Measurements from ENCODE around the gene OSTM1. TPM values are rescaled to one million over a fixed set of nuclear protein-coding genes. Genes with fewer than 3 reads are reported as not detected.
A peak's percentile ranks its signal among the peaks of the same experiment; 100 is the strongest.

The OSTM1 gene
- total and polyA plus RNA-seq, 2 of the 13 experiments (the other 11 are each of a cell fraction or from before 2014, with no cell fraction given): 8.7 to 20.5 TPM

DNA sequence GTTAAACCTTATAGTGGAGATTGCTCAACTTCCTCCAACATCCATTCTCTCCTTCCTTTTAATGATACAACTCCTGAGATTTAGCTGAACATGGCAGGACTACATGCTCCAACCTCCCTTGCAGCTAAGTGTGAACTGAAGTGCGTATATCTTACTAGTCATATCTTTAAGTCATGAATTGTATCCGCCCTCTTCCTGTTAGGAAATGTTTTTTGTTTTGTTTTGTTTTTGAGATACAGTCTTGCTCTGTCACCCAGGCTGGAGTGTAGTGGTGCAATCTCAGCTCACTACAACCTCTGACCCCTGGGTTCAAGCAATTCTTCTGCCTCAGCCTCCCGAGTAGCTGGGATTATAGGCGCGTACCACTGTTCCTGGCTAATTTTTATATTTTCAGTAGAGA is 8.8 kb upstream of the OSTM1 start:
- TF ChIP-seq, protein P1, sequence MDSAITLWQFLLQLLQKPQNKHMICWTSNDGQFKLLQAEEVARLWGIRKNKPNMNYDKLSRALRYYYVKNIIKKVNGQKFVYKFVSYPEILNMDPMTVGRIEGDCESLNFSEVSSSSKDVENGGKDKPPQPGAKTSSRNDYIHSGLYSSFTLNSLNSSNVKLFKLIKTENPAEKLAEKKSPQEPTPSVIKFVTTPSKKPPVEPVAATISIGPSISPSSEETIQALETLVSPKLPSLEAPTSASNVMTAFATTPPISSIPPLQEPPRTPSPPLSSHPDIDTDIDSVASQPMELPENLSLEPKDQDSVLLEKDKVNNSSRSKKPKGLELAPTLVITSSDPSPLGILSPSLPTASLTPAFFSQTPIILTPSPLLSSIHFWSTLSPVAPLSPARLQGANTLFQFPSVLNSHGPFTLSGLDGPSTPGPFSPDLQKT (CRISPR knock-in tag; IDR thresholded peaks at IDR 0.05; ENCODE audit: borderline replicate concordance): no peak
- TF ChIP-seq ZNF224 (CRISPR knock-in tag; IDR thresholded peaks at IDR 0.05) (no peak), ZBTB42 (CRISPR knock-in tag; IDR thresholded peaks at IDR 0.05) (no peak), ZNF572 (CRISPR knock-in tag; IDR thresholded peaks at IDR 0.05) (no peak), ZNF660 (CRISPR knock-in tag; IDR thresholded peaks at IDR 0.05; ENCODE audit: borderline replicate concordance, low read depth) (no peak)
- TF ChIP-seq, protein P2, sequence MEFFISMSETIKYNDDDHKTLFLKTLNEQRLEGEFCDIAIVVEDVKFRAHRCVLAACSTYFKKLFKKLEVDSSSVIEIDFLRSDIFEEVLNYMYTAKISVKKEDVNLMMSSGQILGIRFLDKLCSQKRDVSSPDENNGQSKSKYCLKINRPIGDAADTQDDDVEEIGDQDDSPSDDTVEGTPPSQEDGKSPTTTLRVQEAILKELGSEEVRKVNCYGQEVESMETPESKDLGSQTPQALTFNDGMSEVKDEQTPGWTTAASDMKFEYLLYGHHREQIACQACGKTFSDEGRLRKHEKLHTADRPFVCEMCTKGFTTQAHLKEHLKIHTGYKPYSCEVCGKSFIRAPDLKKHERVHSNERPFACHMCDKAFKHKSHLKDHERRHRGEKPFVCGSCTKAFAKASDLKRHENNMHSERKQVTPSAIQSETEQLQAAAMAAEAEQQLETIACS (CRISPR knock-in tag; IDR thresholded peaks at IDR 0.05): no peak
- no TSS peak for BruUV-seq (replicated peaks)
- Histone ChIP-seq H3K79me2 (ENCODE audit: insufficient read depth, low read length) (no peaks in the 10 kb centered on the region), H3K4me2 (ENCODE audit: low read depth, low read length) (no peak overlapping the region), H3K27ac (ENCODE audit: extremely low read length, insufficient read depth, low read length) (no peak overlapping the region), H4K20me1 (ENCODE audit: insufficient read depth, low read length) (no peaks in the 10 kb centered on the region), H3K27me3 (ENCODE audit: control insufficient read depth in 1 of 2, insufficient read depth in 2 of 2, low read length in 2 of 2) (peaks cover 1 to 7% of the 10 kb centered on the region in 2 experiments; a peak in 2 of 5 replicates), H3K9ac (ENCODE audit: insufficient read depth, low read depth, low read length) (no peak overlapping the region), H3K4me1 (ENCODE audit: insufficient read depth, low read length) (no peaks in the 10 kb centered on the region), H2AFZ (ENCODE audit: low read length) (no peak overlapping the region), H3K36me3 (replicated peaks in 1 of 2; ENCODE audit: control insufficient read depth in 1 of 2, insufficient read depth in 2 of 2, low read length in 2 of 2) (no peaks in the 10 kb centered on the region), H3K4me3 (replicated peaks in 1 of 3; ENCODE audit: insufficient read depth in 1 of 3, low read depth in 2 of 3, low read length in 3 of 3) (no peak overlapping the region), H3K9me3 (ENCODE audit: low read length) (no peaks in the 10 kb centered on the region)
- no peak for DNase-seq (ENCODE audit: low spot score)
- FAIRE-seq: no peak
- in situ Hi-C loops (cut with HindIII; ENCODE audit: extremely low pct_ligation_motif_present, low pct_unique_long_range_greater_than_20kb): no loop called here
- ChIA-PET CTCF (ENCODE audit: low intra/inter-chr PET ratio, low total read pairs) (no interaction called here), POLR2A (no interaction called here)
- ATAC-seq: no peak
- 69% methylated on average over 5 of the region's 5 CpGs for WGBS (ENCODE audit: low lambda C conversion rate)
- intact Hi-C loops (cut with micrococcal nuclease; ENCODE audit: unreplicated experiment): no loop called here

DNA sequence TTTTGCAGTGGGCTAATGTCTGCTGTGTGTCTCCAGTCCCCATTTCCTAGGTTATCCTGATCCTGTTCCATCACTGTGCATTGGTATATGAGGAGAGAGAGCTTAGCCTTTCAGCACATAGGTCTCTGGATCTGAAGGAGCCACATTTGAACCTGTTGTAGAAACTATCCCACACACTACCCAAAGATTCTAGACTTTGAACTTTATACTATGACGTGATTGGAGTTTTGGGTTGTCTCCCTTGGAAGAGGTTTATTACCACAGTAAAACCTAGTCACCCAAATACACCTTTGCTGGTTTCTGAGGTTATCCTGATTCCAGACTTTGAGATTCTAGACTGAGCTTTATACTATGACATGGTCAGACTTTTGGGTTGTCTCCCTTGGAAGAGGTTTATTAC is 8.0 kb upstream of the OSTM1 start:
- peaks cover 1 to 7% of the 10 kb centered on the region in 2 experiments; a peak in 2 of 5 replicates for H3K27me3 ChIP-seq (ENCODE audit: control insufficient read depth in 1 of 2, insufficient read depth in 2 of 2, low read length in 2 of 2)
- BruUV-seq (replicated peaks): no TSS peak
- in situ Hi-C loops (cut with HindIII; ENCODE audit: extremely low pct_ligation_motif_present, low pct_unique_long_range_greater_than_20kb) (no loop called here), intact Hi-C loops (cut with micrococcal nuclease; ENCODE audit: unreplicated experiment) (no loop called here)
- 0% methylated on average over 1 of the region's 1 CpG for WGBS (ENCODE audit: low lambda C conversion rate)
- FAIRE-seq (no peak), ATAC-seq (no peak), DNase-seq (ENCODE audit: low spot score) (no peak)
- no peak overlapping the region for H3K27ac ChIP-seq (ENCODE audit: extremely low read length, insufficient read depth, low read length)
- TF ChIP-seq CREB1 (IDR thresholded peaks at IDR 0.05) (peak; percentile 5; the same call in 1 of the 2 replicates), CREB1 (CRISPR knock-in tag; IDR thresholded peaks at IDR 0.05) (no peak), SNAI1 (CRISPR knock-in tag; IDR thresholded peaks at IDR 0.05; ENCODE audit: borderline replicate concordance) (no peak)
- H3K79me2 ChIP-seq (ENCODE audit: insufficient read depth, low read length): no peaks in the 10 kb centered on the region
- POLR2A ChIA-PET: no interaction called here
- no peak overlapping the region for H3K4me2 ChIP-seq (ENCODE audit: low read depth, low read length)
- H2AFZ ChIP-seq (ENCODE audit: low read length): no peak overlapping the region
- H3K9ac ChIP-seq (ENCODE audit: insufficient read depth, low read depth, low read length): no peak overlapping the region
- H4K20me1 ChIP-seq (ENCODE audit: insufficient read depth, low read length): no peaks in the 10 kb centered on the region
- no peak overlapping the region for H3K4me3 ChIP-seq (replicated peaks in 1 of 3; ENCODE audit: insufficient read depth in 1 of 3, low read depth in 2 of 3, low read length in 3 of 3)
- no peaks in the 10 kb centered on the region for H3K4me1 ChIP-seq (ENCODE audit: insufficient read depth, low read length)
- H3K36me3 ChIP-seq (replicated peaks in 1 of 2; ENCODE audit: control insufficient read depth in 1 of 2, insufficient read depth in 2 of 2, low read length in 2 of 2): no peaks in the 10 kb centered on the region
- CTCF ChIA-PET (ENCODE audit: low intra/inter-chr PET ratio, low total read pairs): no interaction called here
- no peaks in the 10 kb centered on the region for H3K9me3 ChIP-seq (ENCODE audit: low read length)
